H9 (cell line): ENCODE results near the gene RILP. TPM values are rescaled to one million over a fixed set of nuclear protein-coding genes. Genes with fewer than 3 reads are reported as not detected.

Source experiments
- DNase-seq: peaks from one replicate; pipeline ENCODE4 v3.0.0-alpha.2; 2017
- H2AFZ ChIP-seq: one replicate; pipeline ENCODE4 v1.6.1; 2013; ENCODE audit warnings: mild to moderate bottlenecking, low read length, control low read depth, moderate library complexity
- H2AK5ac ChIP-seq: 2 replicates; pipeline ENCODE4 v1.6.1; 2013; ENCODE audit warnings: low read length, control low read depth, mixed read lengths; ENCODE audit not compliant: insufficient read length
- H2BK120ac ChIP-seq: one replicate; pipeline ENCODE4 v1.6.1; 2013; ENCODE audit warnings: low read depth, mild to moderate bottlenecking, low read length, control low read depth, inconsistent platforms; ENCODE audit not compliant: poor library complexity, severe bottlenecking
- H2BK12ac ChIP-seq: 2 replicates; pipeline ENCODE4 v1.6.1; 2013; ENCODE audit warnings: low read length, control low read depth, mixed read lengths, low read depth; ENCODE audit not compliant: insufficient read length
- H2BK15ac ChIP-seq: 2 replicates; pipeline ENCODE4 v1.6.1; 2013; ENCODE audit warnings: low read depth, low read length, control low read depth
- H2BK20ac ChIP-seq: one replicate; pipeline ENCODE4 v1.6.1; 2013; ENCODE audit warnings: low read depth, mild to moderate bottlenecking, low read length, control low read depth, inconsistent platforms; ENCODE audit not compliant: poor library complexity, severe bottlenecking
- H2BK5ac ChIP-seq: 2 replicates; pipeline ENCODE4 v1.6.1; 2013; ENCODE audit warnings: low read length, control low read depth, mixed read lengths; ENCODE audit not compliant: insufficient read length
- H3K14ac ChIP-seq: 2 replicates; pipeline ENCODE4 v1.6.1; 2013; ENCODE audit warnings: low read length, control low read depth; ENCODE audit not compliant: insufficient read depth
- H3K18ac ChIP-seq: 2 replicates; pipeline ENCODE4 v1.6.1; 2013; ENCODE audit warnings: low read depth, mild to moderate bottlenecking, mixed read lengths, low read length, control low read depth; ENCODE audit not compliant: insufficient read length
- H3K23ac ChIP-seq: 2 replicates; pipeline ENCODE4 v1.6.1; 2013; ENCODE audit warnings: low read length, control low read depth, mixed read lengths, low read depth; ENCODE audit not compliant: insufficient read length
- H3K23me2 ChIP-seq: 2 replicates; pipeline ENCODE4 v1.6.1; 2013; ENCODE audit warnings: low read depth, mild to moderate bottlenecking, mixed read lengths, low read length, control low read depth; ENCODE audit not compliant: insufficient read length, poor library complexity, severe bottlenecking
- H3K27ac ChIP-seq: 2 replicates; pipeline ENCODE4 v1.5.1; 2013; ENCODE audit warnings: low read length, control low read depth, mixed read lengths, low read depth; ENCODE audit not compliant: insufficient read length
- H3K27me3 ChIP-seq: 2 replicates; pipeline ENCODE4 v1.6.1; 2013; ENCODE audit warnings: low read length, control low read depth, inconsistent platforms; ENCODE audit not compliant: insufficient read depth
- H3K4ac ChIP-seq: 2 replicates; pipeline ENCODE4 v1.6.1; 2013; ENCODE audit warnings: low read depth, mild to moderate bottlenecking, control low read depth, inconsistent platforms, low read length, moderate library complexity
- H3K4me1 ChIP-seq: 2 replicates; pipeline ENCODE4 v1.6.1; 2013; ENCODE audit warnings: low read length, control low read depth, inconsistent platforms; ENCODE audit not compliant: insufficient read depth
- H3K4me2 ChIP-seq: 2 replicates; pipeline ENCODE4 v1.6.1; 2013; ENCODE audit warnings: low read length, control low read depth, mixed read lengths; ENCODE audit not compliant: insufficient read length, insufficient read depth
- H3K56ac ChIP-seq: 2 replicates; pipeline ENCODE4 v1.6.1; 2013; ENCODE audit warnings: low read depth, mild to moderate bottlenecking, mixed read lengths, low read length, control low read depth; ENCODE audit not compliant: insufficient read length
- H3K79me1 ChIP-seq: 2 replicates; pipeline ENCODE4 v1.6.1; 2013; ENCODE audit warnings: low read depth, mild to moderate bottlenecking, moderate library complexity, low read length, control low read depth, inconsistent platforms; ENCODE audit not compliant: insufficient read depth, poor library complexity, severe bottlenecking
- H3K79me2 ChIP-seq: 2 replicates; pipeline ENCODE4 v1.6.1; 2013; ENCODE audit warnings: low read length, control low read depth, inconsistent platforms; ENCODE audit not compliant: insufficient read depth
- H3K9ac ChIP-seq: 2 replicates; pipeline ENCODE4 v1.6.1; 2013; ENCODE audit warnings: low read length, control low read depth, mixed read lengths; ENCODE audit not compliant: insufficient read length; ENCODE audit errors: extremely low read depth
- H3K9me3 ChIP-seq: one replicate; pipeline ENCODE4 v1.6.1; 2013; ENCODE audit warnings: low read depth, low read length, inconsistent platforms; ENCODE audit not compliant: control insufficient read depth
- H3T11ph ChIP-seq: one replicate; pipeline ENCODE4 v1.6.1; 2013; ENCODE audit warnings: mild to moderate bottlenecking, low read length, control low read depth, inconsistent platforms
- H4K20me1 ChIP-seq: one replicate; pipeline ENCODE4 v1.6.1; 2013; ENCODE audit not compliant: control insufficient read depth, insufficient read length, insufficient read depth
- H4K5ac ChIP-seq: 2 replicates; pipeline ENCODE4 v1.6.1; 2013; ENCODE audit warnings: low read depth, mild to moderate bottlenecking, mixed read lengths, low read length, control low read depth; ENCODE audit not compliant: insufficient read length
- H4K8ac ChIP-seq: replicated peaks from 2 replicates; pipeline ENCODE4 v1.6.1; 2013; ENCODE audit warnings: low read length, control low read depth, mixed read lengths, low read depth; ENCODE audit not compliant: insufficient read length
- H4K91ac ChIP-seq: 2 replicates; pipeline ENCODE4 v1.6.1; 2013; ENCODE audit warnings: low read depth, mild to moderate bottlenecking, moderate library complexity, mixed read lengths, low read length, control low read depth; ENCODE audit not compliant: insufficient read length
- H3K27ac Mint-ChIP-seq, 3 experiments: 2 replicates in 2 of 3; 3 replicates in 1 of 3; pipeline ENCODE4 v1.8.0; 2020 to 2021; ENCODE audit warnings: mixed read lengths in 3 of 3, mild to moderate bottlenecking in 1 of 3, moderate library complexity in 1 of 3
- H3K27me3 Mint-ChIP-seq: 2 replicates; pipeline ENCODE4 v1.8.0; 2021; ENCODE audit warnings: low read depth, mild to moderate bottlenecking, moderate library complexity, mixed read lengths
- H3K36me3 Mint-ChIP-seq, 3 experiments: 2 replicates in 2 of 3; 3 replicates in 1 of 3; pipeline ENCODE4 v1.8.0; 2020 to 2021; ENCODE audit warnings: low read depth in 3 of 3, mixed read lengths in 3 of 3; ENCODE audit not compliant: insufficient read depth in 1 of 3
- H3K4me1 Mint-ChIP-seq, 2 experiments: 2 replicates each; pipeline ENCODE4 v1.8.0; 2020; ENCODE audit warnings: mixed read lengths in 2 of 2
- H3K4me3 Mint-ChIP-seq, 2 experiments: 2 replicates in 1 of 2; 3 replicates in 1 of 2; pipeline ENCODE4 v1.8.0; 2020 to 2021; ENCODE audit warnings: mild to moderate bottlenecking in 2 of 2, mixed read lengths in 2 of 2, moderate library complexity in 1 of 2
- H3K9me3 Mint-ChIP-seq, 2 experiments: 2 replicates in 1 of 2; 3 replicates in 1 of 2; pipeline ENCODE4 v1.8.0; 2020; ENCODE audit warnings: mild to moderate bottlenecking in 2 of 2, mixed read lengths in 2 of 2, moderate library complexity in 1 of 2
- CTCF ChIP-seq: fragments of 200-600 bp; sonication (generic); conservative IDR thresholded peaks from 3 replicates; pipeline ENCODE4 v1.8.0; 2021; ENCODE audit warnings: antibody characterized with exemption, mild to moderate bottlenecking
- WGBS: extraction: QIAGEN DNeasy Blood & Tissue Kit; methylation state at CpG from one replicate; pipeline ENCODE4 v1.1.7; 2013; ENCODE audit warnings: missing lambda C conversion rate, low lambda C conversion rate, mixed read lengths; ENCODE audit not compliant: insufficient read length; ENCODE audit errors: extremely low coverage; 5-methylcytosine and 5-hydroxymethylcytosine counted together
- total RNA-seq: library from RNA; stranded (reverse); gene quantifications from 2 replicates; pipeline ENCODE4 v1.2.1, GENCODE V29; 2021

RILP gene
- total RNA-seq, 1 experiment from 2014 or later: 5.4 TPM

GRCh38 chr17:1607971-1608320 is 41.7 kb downstream of the RILP start:
- TF ChIP-seq CTCF: no peak
- Histone ChIP-seq H2BK20ac (no peak overlapping the region), H3K79me1 (no peaks in the 10 kb centered on the region), H2BK15ac (no peak overlapping the region), H4K5ac (no peak overlapping the region), H2BK120ac (no peak overlapping the region), H3K9me3 (no peaks in the 10 kb centered on the region), H3K4me1 (peaks cover 5% of the 10 kb centered on the region; the same call in 1 of the 2 replicates), H2AK5ac (no peak overlapping the region), H2BK5ac (no peak overlapping the region), H3K4ac (no peak overlapping the region), H3K4me2 (no peak overlapping the region), H3K27me3 (no peaks in the 10 kb centered on the region), H4K91ac (no peak overlapping the region), H2BK12ac (no peak overlapping the region), H3K23me2 (no peaks in the 10 kb centered on the region), H4K8ac (no peak overlapping the region), H2AFZ (no peak overlapping the region), H3K14ac (no peak overlapping the region), H3K23ac (no peak overlapping the region), H4K20me1 (no peaks in the 10 kb centered on the region), H3K27ac (no peak overlapping the region), H3K79me2 (no peaks in the 10 kb centered on the region), H3K18ac (no peak overlapping the region), H3K56ac (no peak overlapping the region), H3T11ph (no peak overlapping the region), H3K9ac (no peak overlapping the region)
- H3K9me3 Mint-ChIP-seq: no peaks in the 10 kb centered on the region
- H3K27ac Mint-ChIP-seq: peak overlapping the region in 1 of 3 experiments; percentile 27; a peak in 1 of 7 replicates
- H3K4me3 Mint-ChIP-seq: no peak overlapping the region; a peak in 1 of 5 replicates
- no peaks in the 10 kb centered on the region for H3K27me3 Mint-ChIP-seq
- peaks cover 5 to 12% of the 10 kb centered on the region in 2 experiments for H3K4me1 Mint-ChIP-seq
- no peak for DNase-seq
- H3K36me3 Mint-ChIP-seq: peaks cover 1 to 2% (median 2%) of the 10 kb centered on the region in 3 experiments; a peak in 3 of 7 replicates
- WGBS: no CpG with 5 or more reads among the region's 5 CpGs
